Right lung (tissue), 5 donors: ENCODE data around the gene CCDC33. TPM values are rescaled to one million over a fixed set of nuclear protein-coding genes. Genes with fewer than 3 reads are reported as not detected.
"Not testable (repeated sequence)": the region's sequence is repeated elsewhere in the genome, so short reads cannot be mapped to it uniquely, and the experiment has no call there.

ENCODE experiments used
- DNase-seq, 2 donors: peaks; one replicate each; pipeline ENCODE4 v3.0.0-alpha.2; 2013
- polyA plus RNA-seq, 5 donors: library from polyadenylated mRNA; unstranded; fragments of 120-200 nt; gene quantifications; one replicate each; pipeline versions ENCODE4 v1.2.1 to v1.2.3, GENCODE V29; 2013; ENCODE audit warnings: inconsistent platforms in 1 of 5, low replicate concordance in 1 of 5; ENCODE audit not compliant: insufficient read length in 5 of 5, insufficient read depth in 1 of 5

The CCDC33 gene
- polyA plus RNA-seq, 5 donors = 0.57 to 2.6 (median 1.8) TPM

GRCh38 chr15:74359376-74359775 lies 123.2 kb downstream of the CCDC33 start:
- not testable (repeated sequence) for DNase-seq

- not testable (repeated sequence) for DNase-seq
Observed at GRCh38 chr15:74360855-74361254, 124.7 kb downstream of the CCDC33 start.

GRCh38 chr15:74362482-74362881 lies 126.4 kb downstream of the CCDC33 start:
- DNase-seq = no peak

- no peak for DNase-seq
Observed at GRCh38 chr15:74364936-74365597, 128.9 kb downstream of the CCDC33 start.

GRCh38 chr15:74365598-74366445 lies 129.7 kb downstream of the CCDC33 start:
- DNase-seq = no peak

GRCh38 chr15:74367296-74367854 lies 131.2 kb downstream of the CCDC33 start, which contains the start of gene CYP11A1:
TSS of gene CYP11A1 (minus strand) at chr15:74367646. CDS start at chr15:74367585, 61 bp downstream.
- no peak for DNase-seq

- DNase-seq = no peak
Observed at GRCh38 chr15:74368121-74368520, 132.0 kb downstream of the CCDC33 start.

GRCh38 chr15:74369084-74369745 lies 133.1 kb downstream of the CCDC33 start:
- DNase-seq = no peak

GRCh38 chr15:74369756-74370155 lies 133.6 kb downstream of the CCDC33 start:
- no peak for DNase-seq

GRCh38 chr15:74370471-74370870 lies 134.3 kb downstream of the CCDC33 start:
- no peak for DNase-seq

GRCh38 chr15:74373056-74373650 lies 137.0 kb downstream of the CCDC33 start:
- no peak for DNase-seq

- peak; percentile 78 to 80 for DNase-seq
Observed at GRCh38 chr15:74373731-74374647, 137.9 kb downstream of the CCDC33 start.

GRCh38 chr15:74374648-74375302 lies 138.6 kb downstream of the CCDC33 start:
- no peak for DNase-seq

GRCh38 chr15:74375303-74375693 lies 139.2 kb downstream of the CCDC33 start:
- DNase-seq = peak in 1 of 2 donors; percentile 58

GRCh38 chr15:74376226-74376625 lies 140.1 kb downstream of the CCDC33 start:
- no peak for DNase-seq

GRCh38 chr15:74376825-74377581 lies 140.9 kb downstream of the CCDC33 start:
- no peak for DNase-seq

- no peak for DNase-seq
Observed at GRCh38 chr15:74377831-74378766, 142.0 kb downstream of the CCDC33 start.

GRCh38 chr15:74378848-74379247 lies 142.7 kb downstream of the CCDC33 start:
- no peak for DNase-seq
